Loucy (cell line): ENCODE measurements around the gene RAB25.
A peak's percentile ranks its signal among the peaks of the same experiment; 100 is the strongest.

Source experiments
- H2AFZ ChIP-seq: fragments of 200-600 bp; sonication (generic); 2 replicates; pipeline ENCODE4 v1.6.0; 2016; ENCODE audit warnings: antibody characterized with exemption, mild to moderate bottlenecking, low read length, moderate library complexity
- H3F3A ChIP-seq: fragments of 200-600 bp; 2 replicates; pipeline ENCODE4 v1.6.0; 2016; ENCODE audit warnings: antibody characterized with exemption, low read depth, mild to moderate bottlenecking
- H3K27me3 ChIP-seq: fragments of 200-600 bp; sonication (generic); 2 replicates; pipeline ENCODE4 v1.6.1; 2014; ENCODE audit warnings: low read length, mild to moderate bottlenecking; ENCODE audit not compliant: insufficient read depth, poor library complexity, severe bottlenecking
- H3K36me3 ChIP-seq: fragments of 200-600 bp; sonication (generic); 2 replicates; pipeline ENCODE4 v1.6.1; 2016; ENCODE audit warnings: low read length; ENCODE audit not compliant: insufficient read depth
- H3K4me1 ChIP-seq: fragments of 200-600 bp; sonication (generic); 2 replicates; pipeline ENCODE4 v1.5.1; 2014; ENCODE audit warnings: low read length, mild to moderate bottlenecking; ENCODE audit not compliant: insufficient read depth, poor library complexity, severe bottlenecking
- H3K4me2 ChIP-seq: fragments of 200-600 bp; sonication (generic); 2 replicates; pipeline ENCODE4 v1.6.0; 2014; ENCODE audit warnings: antibody characterized with exemption, low read length, low read depth, mild to moderate bottlenecking; ENCODE audit not compliant: poor library complexity, severe bottlenecking
- H3K4me3 ChIP-seq: fragments of 200-600 bp; sonication (generic); 2 replicates; pipeline ENCODE4 v1.5.1; 2014; ENCODE audit warnings: low read length, mild to moderate bottlenecking, mixed read lengths; ENCODE audit not compliant: poor library complexity, severe bottlenecking
- H3K79me2 ChIP-seq: fragments of 200-600 bp; sonication (generic); 2 replicates; pipeline ENCODE4 v1.6.1; 2014; ENCODE audit warnings: low read length; ENCODE audit not compliant: insufficient read depth
- H3K9ac ChIP-seq: fragments of 200-600 bp; sonication (generic); 2 replicates; pipeline ENCODE4 v1.6.0; 2014; ENCODE audit warnings: mild to moderate bottlenecking, low read depth, low read length, moderate library complexity; ENCODE audit not compliant: poor library complexity, severe bottlenecking
- H3K9me2 ChIP-seq: fragments of 200-600 bp; sonication (generic); replicated peaks from 2 replicates; pipeline ENCODE4 v1.6.1; 2016; ENCODE audit warnings: low read depth, low read length, mixed read lengths
- H3K9me3 ChIP-seq: fragments of 200-600 bp; sonication (generic); 2 replicates; pipeline ENCODE4 v1.6.1; 2014; ENCODE audit warnings: mild to moderate bottlenecking, antibody characterized with exemption, low read length, low read depth; ENCODE audit not compliant: insufficient read depth
- H4K20me1 ChIP-seq: fragments of 200-600 bp; sonication (generic); 2 replicates; pipeline ENCODE4 v1.6.0; 2014; ENCODE audit warnings: antibody characterized with exemption, low read length, mild to moderate bottlenecking; ENCODE audit not compliant: insufficient read depth, poor library complexity, severe bottlenecking
- CTCF ChIP-seq: fragments of 200-600 bp; sonication (generic); conservative IDR thresholded peaks from 2 replicates; pipeline ENCODE4 v1.5.1; 2014; ENCODE audit warnings: mild to moderate bottlenecking, antibody characterized with exemption, low read length
- EZH2phosphoT487 ChIP-seq: fragments of 200-600 bp; IDR thresholded peaks from 2 replicates; pipeline ENCODE4 v1.6.1; 2018; ENCODE audit warnings: antibody characterized with exemption, mild to moderate bottlenecking, moderate library complexity, borderline replicate concordance

RAB25 gene

GRCh38 chr1:156045076-156045475 lies 15.9 kb upstream of the RAB25 start:
- no peak for TF ChIP-seq EZH2phosphoT487
- TF ChIP-seq CTCF = no peak
- Histone ChIP-seq H2AFZ (no peak overlapping the region), H3K79me2 (no peaks in the 10 kb centered on the region), H3K36me3 (peaks cover 35% of the 10 kb centered on the region; the same call in 1 of the 2 replicates), H3K4me2 (no peak overlapping the region), H3K4me3 (no peak overlapping the region), H4K20me1 (no peaks in the 10 kb centered on the region), H3K9ac (no peak overlapping the region), H3K9me3 (no peaks in the 10 kb centered on the region), H3K27me3 (no peaks in the 10 kb centered on the region), H3F3A (no peaks in the 10 kb centered on the region), H3K9me2 (no peaks in the 10 kb centered on the region), H3K4me1 (no peaks in the 10 kb centered on the region)

- Histone ChIP-seq H3K4me2 (no peak overlapping the region), H3K27me3 (no peaks in the 10 kb centered on the region), H3K79me2 (peaks cover 24% of the 10 kb centered on the region), H3K36me3 (peaks cover 10% of the 10 kb centered on the region; the same call in 1 of the 2 replicates), H3K9me2 (no peaks in the 10 kb centered on the region), H3K4me1 (peaks cover 7% of the 10 kb centered on the region), H3K9ac (no peak overlapping the region), H2AFZ (no peak overlapping the region), H4K20me1 (peaks cover 7% of the 10 kb centered on the region), H3K9me3 (no peaks in the 10 kb centered on the region), H3F3A (no peaks in the 10 kb centered on the region), H3K4me3 (no peak overlapping the region)
- TF ChIP-seq CTCF (no peak), EZH2phosphoT487 (no peak)
Measured at GRCh38 chr1:156048663-156049258, 12.2 kb upstream of the RAB25 start.

- H3F3A ChIP-seq = peaks cover 3% of the 10 kb centered on the region; the same call in 1 of the 2 replicates
- peaks cover 7% of the 10 kb centered on the region for H4K20me1 ChIP-seq
- no peak overlapping the region for H3K9ac ChIP-seq
- no peaks in the 10 kb centered on the region for H3K27me3 ChIP-seq
- H3K9me2 ChIP-seq = no peaks in the 10 kb centered on the region
- H3K4me1 ChIP-seq = peaks cover 10% of the 10 kb centered on the region
- peak overlapping the region; percentile 17 for H3K4me2 ChIP-seq
- H3K9me3 ChIP-seq = no peaks in the 10 kb centered on the region
- no peak for TF ChIP-seq CTCF
- TF ChIP-seq EZH2phosphoT487 = no peak
- peaks cover 6% of the 10 kb centered on the region; the same call in 1 of the 2 replicates for H3K36me3 ChIP-seq
- peaks cover 30% of the 10 kb centered on the region for H3K79me2 ChIP-seq
- no peak overlapping the region for H2AFZ ChIP-seq
- H3K4me3 ChIP-seq = no peak overlapping the region
Measured at GRCh38 chr1:156050376-156050775, 10.6 kb upstream of the RAB25 start.
